Ishikawa (cell line): ENCODE results near the gene CACUL1.

Source experiments
- CEBPB ChIP-seq: IDR thresholded peaks from 2 replicates; pipeline ENCODE4 v1.6.1; 2012
- REST ChIP-seq: IDR thresholded peaks from 2 replicates; pipeline ENCODE4 v1.6.1; 2012; ENCODE audit warnings: low read depth, mild to moderate bottlenecking

GRCh38 chr10:118674226-118674919 is 80.4 kb downstream of the CACUL1 start:
- TF ChIP-seq CEBPB (no peak), REST (no peak)
